Measurements from ENCODE around the gene ETFB.

GRCh38 chr19:51339687-51340656, 26.2 kb downstream of the ETFB start:
- TF ChIP-seq CTCF (IDR thresholded peaks at IDR 0.05; ENCODE audit: low read depth, low read length, poor library complexity, severe bottlenecking) (no peak), EZH2phosphoT487 (IDR thresholded peaks at IDR 0.05; ENCODE audit: borderline replicate concordance, low read length) (no peak)
